Activated T-cell treated with anti-CD3 and anti-CD28 coated beads, Interleukin-2, amount 50 U/mL, for 1 hour (primary cell): Measurements from ENCODE around the gene CGB2.
"Not testable (repeated sequence)": the region's sequence is repeated elsewhere in the genome, so short reads cannot be mapped to it uniquely, and the experiment has no call there.

ENCODE experiments used
- DNase-seq: peaks from one replicate; pipeline ENCODE4 v3.0.0-alpha.2; 2020

Gene CGB2

GRCh38 chr19:49011194-49011593 is 20.5 kb upstream of the CGB2 start:
- DNase-seq, result no peak

GRCh38 chr19:49014123-49014869 is 17.4 kb upstream of the CGB2 start:
- no peak for DNase-seq

- DNase-seq, result no peak
Measured at GRCh38 chr19:49014870-49015255, 16.8 kb upstream of the CGB2 start.

GRCh38 chr19:49016067-49016839 is 15.4 kb upstream of the CGB2 start:
- DNase-seq, result no peak

- DNase-seq, result no peak
Measured at GRCh38 chr19:49017041-49017665, 14.5 kb upstream of the CGB2 start, which contains the start of gene LHB. Gene LHB (minus strand): TSS chr19:49017091. CDS start chr19:49017081, 10 bp downstream.

GRCh38 chr19:49017666-49018351 is 13.9 kb upstream of the CGB2 start:
- DNase-seq, result peak; percentile 81

GRCh38 chr19:49018388-49019241 is 13.1 kb upstream of the CGB2 start:
- DNase-seq, result peak; percentile 36

- peak; percentile 78 for DNase-seq
Measured at GRCh38 chr19:49019242-49019932, 12.3 kb upstream of the CGB2 start.

- DNase-seq, result no peak
Measured at GRCh38 chr19:49020342-49020741, 11.3 kb upstream of the CGB2 start.

GRCh38 chr19:49020931-49021895 is 10.5 kb upstream of the CGB2 start:
- DNase-seq, result no peak

- no peak for DNase-seq
Measured at GRCh38 chr19:49022116-49022515, 9.6 kb upstream of the CGB2 start.

GRCh38 chr19:49024233-49024632 is 7.5 kb upstream of the CGB2 start, which contains the start of gene CGB3:
Gene CGB3 (minus strand): TSS chr19:49024333. CDS start chr19:49023971, 362 bp downstream.
- not testable (repeated sequence) for DNase-seq

GRCh38 chr19:49025088-49025487 is 6.6 kb upstream of the CGB2 start:
- DNase-seq, result not testable (repeated sequence)

GRCh38 chr19:49025599-49025998 is 6.1 kb upstream of the CGB2 start:
- not testable (repeated sequence) for DNase-seq

- DNase-seq, result not testable (repeated sequence)
Measured at GRCh38 chr19:49028686-49029085, 3.0 kb upstream of the CGB2 start.

GRCh38 chr19:49029749-49030148 is 1.9 kb upstream of the CGB2 start:
- not testable (repeated sequence) for DNase-seq

GRCh38 chr19:49030323-49030722 is 1.4 kb upstream of the CGB2 start:
- not testable (repeated sequence) for DNase-seq

- DNase-seq, result peak; percentile 61
Measured at GRCh38 chr19:49036815-49037214, 5.1 kb downstream of the CGB2 start, which contains the start of gene CGB1. Gene CGB1 (minus strand): TSS chr19:49036895. CDS start chr19:49036711, 184 bp downstream.

- DNase-seq, result not testable (repeated sequence)
Measured at GRCh38 chr19:49038111-49038510, 6.4 kb downstream of the CGB2 start.
